CD4-positive, alpha-beta T cell treated with Interleukin-6 at 100 ng/mL for 8 hours (primary cell): ENCODE results near the gene CACNA1C.

Experiments
- DNase-seq: peaks from one replicate; pipeline ENCODE4 v3.0.0-alpha.2; 2020; ENCODE audit warnings: mixed read lengths, low spot score

The CACNA1C gene

DNA sequence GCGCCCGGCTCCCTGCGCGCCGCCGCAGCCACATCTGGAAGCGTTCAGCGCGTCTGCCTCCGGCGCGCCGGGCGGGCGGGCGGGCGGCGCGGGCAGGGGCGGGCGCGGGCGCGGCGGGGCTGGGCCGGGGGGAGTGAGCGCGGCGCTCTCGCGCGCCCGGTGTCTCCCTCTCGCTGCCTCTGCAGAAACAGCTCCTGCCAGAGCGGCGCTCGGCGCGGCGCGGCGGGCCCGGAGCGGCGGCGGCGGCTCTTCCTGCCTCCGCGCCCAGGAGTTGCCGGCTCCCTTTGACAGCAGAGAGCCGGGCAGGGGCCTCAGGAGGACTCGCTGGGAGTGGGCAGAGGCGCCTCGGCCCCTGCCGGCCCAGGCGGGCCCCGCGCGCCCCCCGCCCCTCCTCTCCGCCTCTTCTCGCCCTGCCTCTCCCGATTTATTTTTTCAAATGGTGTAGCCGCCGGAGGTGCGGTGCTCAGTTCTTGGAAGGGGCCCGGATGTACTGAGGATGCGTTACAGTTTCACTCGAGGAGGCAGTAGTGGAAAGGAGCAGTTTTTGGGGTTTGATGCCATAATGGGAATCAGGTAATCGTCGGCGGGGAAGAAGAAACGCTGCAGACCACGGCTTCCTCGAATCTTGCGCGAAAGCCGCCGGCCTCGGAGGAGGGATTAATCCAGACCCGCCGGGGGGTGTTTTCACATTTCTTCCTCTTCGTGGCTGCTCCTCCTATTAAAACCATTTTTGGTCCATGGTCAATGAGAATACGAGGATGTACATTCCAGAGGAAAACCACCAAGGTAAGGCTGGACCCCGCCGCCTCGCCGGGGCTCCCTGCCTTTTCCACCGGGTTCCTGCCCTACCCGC is at the start of gene CACNA1C:
CACNA1C (plus strand) TSS at position 162 of the 853 bp plus-strand sequence; CDS start at position 738, 576 bp downstream.
- DNase-seq = no peak

DNA sequence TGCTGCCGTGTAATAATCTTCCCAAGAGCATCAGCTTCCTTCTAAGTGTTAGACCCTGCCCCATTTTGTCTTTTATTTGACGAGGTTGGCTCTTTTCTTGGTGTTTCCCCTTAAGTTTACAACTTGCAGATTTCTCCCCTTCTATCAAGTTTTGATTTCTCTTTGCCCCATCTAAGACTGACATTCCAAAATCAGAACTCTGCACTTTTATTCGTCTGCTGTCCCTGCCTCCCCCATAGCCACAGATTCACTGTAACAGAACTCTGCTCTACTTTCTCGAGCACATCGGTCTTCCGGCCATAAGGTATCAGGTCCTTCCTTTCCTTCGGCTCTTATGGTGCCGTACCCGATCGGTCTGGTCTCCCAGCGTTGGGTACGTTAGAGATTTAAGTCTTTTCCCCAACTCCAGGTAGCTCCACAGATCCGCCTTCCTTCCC is 49.1 kb upstream of the CACNA1C start:
- no peak for DNase-seq

- peak; percentile 94 for DNase-seq
Observed at GRCh38 chr12:2004113-2004929, 48.5 kb upstream of the CACNA1C start, which contains the start of gene DCP1B. TSS of gene DCP1B (minus strand) at chr12:2004457. CDS start at chr12:2004431, 26 bp downstream.

DNA sequence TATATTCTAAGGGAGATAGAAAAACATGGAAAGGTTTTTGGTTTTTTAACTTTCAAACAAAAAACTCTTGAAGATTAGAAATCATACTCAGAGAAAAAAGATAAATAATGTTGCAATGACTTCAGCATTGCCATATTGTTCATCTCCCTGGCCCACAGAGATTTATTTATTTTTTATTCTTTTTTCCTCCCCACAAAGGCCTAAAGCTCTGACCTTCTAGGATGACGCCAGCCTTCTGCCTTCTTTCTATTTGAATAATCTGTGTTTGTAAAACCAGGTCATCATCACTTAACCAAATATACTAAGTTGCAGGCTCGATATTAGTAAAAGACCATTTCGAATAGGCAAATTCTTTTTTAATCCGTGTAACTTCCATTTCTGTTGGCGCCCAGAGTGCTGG is 44.1 kb upstream of the CACNA1C start:
- no peak for DNase-seq

DNA sequence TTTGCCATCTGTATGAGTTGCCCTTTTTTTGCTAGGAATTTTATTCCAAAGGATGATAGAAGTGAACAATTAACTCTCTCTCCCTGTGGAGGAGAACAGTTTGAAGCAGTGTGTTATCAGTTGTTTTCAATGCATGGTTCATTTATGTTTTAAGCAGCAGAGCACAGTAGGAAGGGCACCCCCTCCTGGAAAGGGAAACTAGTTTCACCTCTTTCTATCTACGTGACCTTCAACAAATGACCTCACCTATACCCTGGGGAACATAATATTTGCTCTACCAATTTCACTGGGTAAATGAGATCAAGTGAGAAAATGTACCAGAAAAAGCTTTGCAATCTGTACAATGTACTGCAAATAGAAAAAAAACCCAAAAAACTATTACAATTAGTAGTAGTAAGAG is 43.2 kb upstream of the CACNA1C start:
- DNase-seq = no peak

DNA sequence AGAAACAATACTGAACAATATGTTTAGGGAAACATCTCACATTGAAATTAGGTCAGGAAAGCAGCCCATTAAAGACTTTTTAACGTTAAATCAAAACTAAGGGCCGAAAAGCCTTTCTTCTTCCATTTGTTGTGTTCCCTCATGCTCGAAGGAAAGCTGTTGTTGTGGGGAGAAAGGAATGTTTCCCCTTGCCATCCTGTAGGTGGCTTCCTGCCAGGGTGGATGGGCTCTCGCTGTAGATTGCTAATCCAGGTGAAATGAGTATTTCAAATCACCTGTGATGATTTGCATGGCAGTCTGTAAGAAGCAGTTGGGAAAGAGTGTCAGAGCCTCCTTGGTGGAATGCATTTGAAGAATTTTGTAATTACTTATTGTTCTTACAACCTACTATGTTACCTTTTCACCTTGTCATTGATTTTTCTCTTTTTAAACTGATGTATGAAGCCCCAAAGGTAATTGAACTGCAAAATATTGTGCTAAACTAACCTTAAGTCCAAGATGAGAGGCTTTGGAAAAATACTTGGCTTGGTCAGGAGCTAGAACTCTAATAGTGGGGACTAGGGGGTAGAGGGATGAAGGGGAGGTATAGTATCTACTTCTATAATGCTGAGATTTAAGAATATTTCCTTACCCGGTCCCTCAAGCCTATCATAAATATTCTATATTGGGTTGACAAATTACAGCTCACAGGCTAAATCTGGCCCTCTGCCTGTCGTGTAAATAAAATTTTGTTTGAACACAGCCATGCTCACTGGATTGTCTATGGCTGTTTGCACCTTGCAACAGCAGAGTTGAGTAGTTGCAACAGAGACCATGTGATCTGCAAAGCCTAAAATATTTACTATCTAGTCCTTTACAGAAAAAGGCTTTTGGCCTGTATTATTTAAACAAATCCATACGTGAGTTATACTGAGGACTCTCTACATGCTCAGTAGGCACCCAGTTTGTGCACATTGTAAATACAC is 40.9 kb upstream of the CACNA1C start:
- DNase-seq = no peak

GRCh38 chr12:2013086-2013485 is 39.7 kb upstream of the CACNA1C start:
- DNase-seq = no peak

GRCh38 chr12:2013527-2014223 is 39.1 kb upstream of the CACNA1C start:
- DNase-seq = no peak

- no peak for DNase-seq
Observed at GRCh38 chr12:2014231-2014630, 38.6 kb upstream of the CACNA1C start.

GRCh38 chr12:2016862-2017545 is 35.8 kb upstream of the CACNA1C start:
- no peak for DNase-seq

GRCh38 chr12:2017546-2018337 is 35.0 kb upstream of the CACNA1C start:
- no peak for DNase-seq

GRCh38 chr12:2018391-2018790 is 34.4 kb upstream of the CACNA1C start:
- no peak for DNase-seq

- no peak for DNase-seq
Observed at GRCh38 chr12:2019126-2019525, 33.7 kb upstream of the CACNA1C start.

DNA sequence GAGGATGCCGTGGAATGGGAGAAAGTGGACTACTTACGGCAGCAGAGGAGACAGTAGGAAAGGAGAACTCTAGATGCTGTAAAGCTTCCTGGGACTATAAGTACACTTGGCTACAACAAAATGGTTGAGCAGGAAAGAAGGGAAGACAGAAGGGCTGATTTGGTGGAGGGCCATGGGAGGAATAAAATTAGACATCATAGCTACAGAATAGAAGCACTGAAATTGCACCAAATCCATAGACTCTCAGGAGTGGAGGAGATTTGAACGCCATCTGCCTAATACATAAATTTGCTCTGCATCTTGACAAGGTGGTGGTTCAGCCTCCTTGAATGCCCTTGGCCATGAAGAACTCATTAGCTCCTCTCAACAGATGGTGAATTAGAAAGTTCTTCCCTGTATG is 32.3 kb upstream of the CACNA1C start:
- DNase-seq = no peak

DNA sequence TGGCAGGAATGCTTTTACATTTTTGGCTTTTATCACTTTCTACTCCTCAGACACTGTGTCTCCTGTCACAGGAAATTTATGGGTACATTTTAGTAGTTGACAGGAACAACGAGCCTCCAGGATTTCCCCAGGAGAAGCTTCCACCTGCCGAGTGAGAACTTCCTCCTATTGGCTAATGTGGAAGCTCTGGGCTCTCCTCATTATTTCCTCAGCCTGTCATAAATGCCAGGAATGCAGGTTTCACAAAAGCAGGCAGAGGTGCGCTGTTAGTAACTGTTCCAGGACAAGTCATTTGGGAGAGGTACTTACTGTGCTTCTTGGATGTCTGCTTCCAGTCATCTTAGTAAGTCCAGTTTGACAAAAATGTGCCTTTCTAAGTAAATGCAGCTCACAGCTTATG is 29.4 kb upstream of the CACNA1C start:
- no peak for DNase-seq

DNA sequence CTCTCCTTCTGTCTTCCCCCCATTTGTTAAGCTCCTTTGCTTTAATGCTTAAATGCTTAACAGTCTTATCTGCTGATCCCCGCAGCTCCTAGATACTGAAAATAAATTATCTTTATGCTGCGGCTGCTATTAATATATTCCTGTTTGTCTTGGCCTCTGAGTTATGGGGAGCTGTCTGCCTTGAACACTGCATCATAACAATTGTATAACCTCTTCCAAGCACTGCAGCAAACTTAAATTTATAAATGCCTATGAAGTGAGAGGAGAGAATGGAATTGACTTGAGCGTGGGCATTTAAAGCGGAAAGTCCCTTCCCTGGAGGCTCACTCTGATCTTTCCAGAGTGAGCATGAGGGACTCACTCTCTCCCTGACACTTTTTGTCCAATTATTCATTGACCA is 25.4 kb upstream of the CACNA1C start:
- DNase-seq = no peak

DNA sequence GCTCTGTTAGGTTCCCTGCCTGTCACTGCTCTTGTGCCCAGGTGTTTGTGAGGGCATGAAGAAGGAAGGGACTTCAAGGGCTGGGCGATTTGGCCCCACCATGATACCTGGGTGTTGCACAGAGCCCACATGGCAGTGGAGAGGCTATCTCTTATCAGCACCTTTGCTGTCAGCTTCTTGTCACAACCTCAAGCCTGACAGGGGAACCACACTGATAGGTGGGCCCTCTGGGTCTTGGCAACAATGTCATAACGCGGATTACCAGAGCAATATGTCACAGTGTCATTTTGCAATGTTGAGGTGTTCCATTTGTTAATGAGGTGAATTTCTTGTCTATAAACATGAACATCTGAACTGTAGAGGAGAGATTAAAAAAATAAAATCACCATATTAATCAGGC is 22.9 kb upstream of the CACNA1C start:
- no peak for DNase-seq

- no peak for DNase-seq
Observed at GRCh38 chr12:2032506-2032905, 20.3 kb upstream of the CACNA1C start.

DNA sequence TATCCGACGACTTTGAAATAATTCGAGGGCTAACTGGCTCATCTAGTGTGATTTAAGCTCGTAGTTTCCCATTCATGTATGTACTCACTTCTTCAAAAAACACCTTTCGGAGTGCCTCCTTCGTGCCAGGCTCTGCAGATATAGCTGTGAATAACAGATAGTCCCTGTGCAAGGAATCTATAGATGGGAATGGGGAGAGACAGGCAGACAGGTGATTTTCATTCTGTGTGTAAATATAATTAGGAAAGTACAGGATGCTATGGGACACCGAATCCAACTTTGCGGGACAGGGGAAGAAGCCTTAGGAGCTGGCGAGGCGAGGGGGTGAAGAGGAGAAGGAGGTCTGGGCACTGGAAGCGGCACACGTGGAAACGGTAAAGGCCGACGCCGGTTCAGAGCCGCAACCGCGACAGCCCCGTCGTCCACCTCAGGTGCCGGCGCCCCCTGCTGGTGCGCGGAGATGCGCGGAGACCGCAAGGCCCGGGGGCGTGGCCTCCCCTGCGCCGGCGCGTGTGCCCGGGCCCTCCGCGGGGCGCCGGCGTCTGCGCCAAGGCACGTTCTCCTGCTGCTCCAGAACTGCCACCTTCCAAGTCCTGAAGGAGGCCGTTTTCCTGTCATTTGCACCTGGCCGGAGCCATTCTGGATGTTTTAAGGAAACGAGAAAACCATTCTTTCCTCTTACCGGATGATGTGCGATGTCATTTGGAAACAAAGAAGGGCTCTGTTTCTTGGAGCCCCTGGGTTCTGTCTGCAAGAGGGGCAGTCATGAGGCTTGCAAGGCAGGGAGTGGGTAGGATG is 18.0 kb upstream of the CACNA1C start:
- DNase-seq = peak; percentile 84
